ENCODE results near the gene ZBTB40.

- TF ChIP-seq POLR2A (IDR thresholded peaks at IDR 0.05; ENCODE audit: low read depth, low read length) = no peak
- TF ChIP-seq POLR2AphosphoS5 (IDR thresholded peaks at IDR 0.05; ENCODE audit: low read depth, low read length) = no peak
- no peak for TF ChIP-seq TAF1 (IDR thresholded peaks at IDR 0.05; ENCODE audit: low read depth, low read length)
Observed at GRCh38 chr1:22450351-22451021, 1.2 kb upstream of the ZBTB40 start.

All from GM12891 (cell line).